ENCODE results near the gene AGL.

GRCh38 chr1:99964806-99965205, 114.6 kb downstream of the AGL start:
- TF ChIP-seq SMC3 (IDR thresholded peaks at IDR 0.05): no peak
- TF ChIP-seq CTCF (IDR thresholded peaks at IDR 0.05): no peak
- no peak for TF ChIP-seq REST (IDR thresholded peaks at IDR 0.05)
- TF ChIP-seq JUNB (IDR thresholded peaks at IDR 0.05): no peak
- no peak for TF ChIP-seq USF2 (IDR thresholded peaks at IDR 0.05)
- TF ChIP-seq NFE2L2 (conservative IDR thresholded peaks at IDR 0.05; ENCODE audit: low read length): no peak
- TF ChIP-seq POLR2A (IDR thresholded peaks at IDR 0.05; ENCODE audit: low read length): no peak
- no peak for TF ChIP-seq MAFK (IDR thresholded peaks at IDR 0.05; ENCODE audit: partially characterized antibody)
- TF ChIP-seq HDAC2 (IDR thresholded peaks at IDR 0.05): no peak
- no peak for TF ChIP-seq EP300 (IDR thresholded peaks at IDR 0.05)
